ENCODE results near the gene OR8B3. TPM values are rescaled to one million over a fixed set of nuclear protein-coding genes. Genes with fewer than 3 reads are reported as not detected.
A peak's percentile ranks its signal among the peaks of the same experiment; 100 is the strongest.
"Not testable (repeated sequence)": the region's sequence is repeated elsewhere in the genome, so short reads cannot be mapped to it uniquely, and the experiment has no call there.

OR8B3 gene
- total RNA-seq, 1 experiment from 2014 or later: not detected

DNA sequence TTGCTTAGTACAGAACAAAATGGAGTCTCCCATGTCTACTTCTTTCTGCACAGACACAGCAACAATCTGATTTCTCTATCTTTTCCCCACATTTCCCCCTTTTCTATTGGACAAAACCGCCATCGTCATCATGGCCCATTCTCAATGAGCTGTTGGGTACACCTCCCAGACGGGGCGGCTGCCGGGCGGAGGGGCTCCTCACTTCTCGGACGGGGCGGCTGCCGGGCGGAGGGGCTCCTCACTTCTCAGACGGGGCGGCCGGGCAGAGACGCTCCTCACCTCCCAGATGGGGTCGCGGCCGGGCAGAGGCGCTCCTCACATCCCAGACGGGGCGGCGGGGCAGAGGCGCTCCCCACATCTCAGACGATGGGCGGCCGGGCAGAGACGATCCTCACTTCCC, 4.4 kb upstream of the OR8B3 start:
- not testable (repeated sequence) for DNase-seq; H3K36me3 ChIP-seq (replicated peaks; ENCODE audit: control insufficient read depth, insufficient read depth, low read length); H3K27me3 ChIP-seq (ENCODE audit: control insufficient read depth, insufficient read depth, low read length); H3K4me3 ChIP-seq (ENCODE audit: insufficient read depth, low read depth, low read length)

DNA sequence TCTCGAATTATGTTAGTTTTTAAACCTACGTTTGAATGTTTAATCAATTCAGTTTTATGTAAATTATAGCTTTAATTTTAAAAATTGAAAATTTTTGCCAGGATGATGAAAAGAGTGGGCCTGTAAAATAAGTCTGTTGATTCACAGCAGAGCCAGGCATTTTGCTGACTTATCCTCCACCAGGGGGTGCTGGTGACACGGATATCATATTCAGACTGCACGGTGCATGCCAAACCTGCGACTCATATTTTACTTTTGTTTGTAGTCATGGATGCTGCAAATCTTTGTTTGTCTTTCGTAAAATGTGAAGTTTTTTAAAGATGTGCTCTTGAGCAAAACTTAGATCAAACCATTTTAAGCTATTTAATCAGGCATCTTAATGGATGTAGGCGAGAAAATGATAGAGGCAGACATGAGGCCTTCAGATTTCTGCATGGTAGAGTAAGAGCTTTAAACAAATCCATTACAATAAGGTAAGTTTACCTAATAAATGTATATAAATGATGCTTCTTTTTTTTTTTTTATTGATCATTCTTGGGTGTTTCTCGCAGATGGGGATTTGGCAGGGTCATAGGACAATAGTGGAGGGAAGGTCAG, 3.6 kb upstream of the OR8B3 start:
- Histone ChIP-seq H3K27me3 (ENCODE audit: control insufficient read depth, insufficient read depth, low read length) (no peaks in the 10 kb centered on the region), H3K4me3 (ENCODE audit: insufficient read depth, low read depth, low read length) (no peak overlapping the region), H3K36me3 (replicated peaks; ENCODE audit: control insufficient read depth, insufficient read depth, low read length) (no peaks in the 10 kb centered on the region)
- peak; percentile 59 for DNase-seq

DNA sequence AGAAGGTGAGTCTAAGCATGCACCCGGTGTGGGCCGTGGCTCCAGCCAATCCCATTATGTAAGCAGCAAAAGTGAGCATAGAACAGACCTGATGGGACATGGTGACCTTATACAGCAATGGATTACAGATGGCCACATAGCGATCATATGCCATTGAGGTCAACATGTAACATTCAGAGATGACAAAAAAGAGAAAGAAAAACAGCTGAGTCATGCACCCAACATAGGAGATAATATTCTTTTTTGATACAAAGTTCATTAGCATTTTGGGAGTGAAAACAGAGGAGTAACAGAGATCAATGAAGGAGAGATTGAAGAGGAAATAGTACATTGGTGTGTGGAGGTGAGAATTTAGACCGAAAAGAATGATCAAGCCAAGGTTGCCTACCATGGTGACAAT, 2.0 kb downstream of the OR8B3 start:
- not testable (repeated sequence) for H3K27me3 ChIP-seq (ENCODE audit: control insufficient read depth, insufficient read depth, low read length); H3K4me3 ChIP-seq (ENCODE audit: insufficient read depth, low read depth, low read length); DNase-seq; H3K36me3 ChIP-seq (replicated peaks; ENCODE audit: control insufficient read depth, insufficient read depth, low read length)

GRCh38 chr11:124394408-124394807, 4.4 kb downstream of the OR8B3 start:
- no peaks in the 10 kb centered on the region for H3K27me3 ChIP-seq (ENCODE audit: control insufficient read depth, insufficient read depth, low read length)
- no peaks in the 10 kb centered on the region for H3K36me3 ChIP-seq (replicated peaks; ENCODE audit: control insufficient read depth, insufficient read depth, low read length)
- H3K4me3 ChIP-seq (ENCODE audit: insufficient read depth, low read depth, low read length): no peak overlapping the region
- no peak for DNase-seq

DNA sequence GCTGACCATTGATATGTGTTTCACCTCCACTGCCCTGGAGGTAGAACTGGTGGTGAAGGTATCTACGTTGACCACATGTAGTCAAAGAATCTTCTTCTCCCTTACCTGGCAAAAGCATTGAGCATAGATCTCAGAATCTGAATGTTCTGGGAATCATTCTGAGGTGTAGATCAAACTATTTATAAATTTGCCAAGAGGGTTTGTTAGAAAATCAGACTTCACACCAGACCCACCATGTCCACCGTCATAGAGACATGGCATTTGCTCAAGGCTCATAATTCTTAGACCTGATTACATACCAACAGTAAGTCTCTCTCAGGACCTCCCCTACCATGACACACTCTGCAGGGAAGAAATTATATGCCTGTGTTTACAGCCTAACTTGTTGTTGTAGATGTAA, 14.4 kb downstream of the OR8B3 start, which contains the start of gene OR8B2:
Gene OR8B2, minus strand, starts transcription at position 101 of the 400 bp plus-strand sequence. CDS start 1,156 bp downstream, outside the sequence.
- Histone ChIP-seq H3K36me3 (replicated peaks; ENCODE audit: control insufficient read depth, insufficient read depth, low read length) (no peaks in the 10 kb centered on the region), H3K27me3 (ENCODE audit: control insufficient read depth, insufficient read depth, low read length) (no peaks in the 10 kb centered on the region), H3K4me3 (ENCODE audit: insufficient read depth, low read depth, low read length) (no peak within 1 kb of the TSS)
- no peak for DNase-seq

- not testable (repeated sequence) for H3K36me3 ChIP-seq (replicated peaks; ENCODE audit: control insufficient read depth, insufficient read depth, low read length); DNase-seq; H3K4me3 ChIP-seq (ENCODE audit: insufficient read depth, low read depth, low read length); H3K27me3 ChIP-seq (ENCODE audit: control insufficient read depth, insufficient read depth, low read length)
Measured at GRCh38 chr11:124382857-124383256, 16.0 kb downstream of the OR8B3 start.

DNA sequence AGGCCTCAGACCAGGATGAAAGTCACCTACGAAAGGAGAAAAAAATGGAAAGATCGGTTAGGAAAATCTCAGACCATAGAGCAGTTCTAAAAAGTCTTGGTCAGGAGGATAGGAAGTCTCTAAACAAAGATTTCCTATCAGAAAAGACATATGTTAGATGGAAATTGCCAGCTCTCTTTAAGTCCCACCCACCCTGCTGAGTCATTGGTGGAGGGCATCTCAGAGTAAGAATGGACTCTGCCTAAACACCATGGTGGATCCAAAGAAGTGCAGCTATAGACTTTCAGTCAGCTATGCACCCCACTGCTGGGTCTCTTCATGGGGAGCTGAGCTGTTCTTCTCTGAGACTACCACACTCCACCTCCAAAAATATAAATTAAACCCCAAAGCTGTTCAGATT, 18.2 kb downstream of the OR8B3 start:
- Histone ChIP-seq H3K27me3 (ENCODE audit: control insufficient read depth, insufficient read depth, low read length) (no peaks in the 10 kb centered on the region), H3K4me3 (ENCODE audit: insufficient read depth, low read depth, low read length) (no peak overlapping the region), H3K36me3 (replicated peaks; ENCODE audit: control insufficient read depth, insufficient read depth, low read length) (no peaks in the 10 kb centered on the region)
- DNase-seq: no peak

DNA sequence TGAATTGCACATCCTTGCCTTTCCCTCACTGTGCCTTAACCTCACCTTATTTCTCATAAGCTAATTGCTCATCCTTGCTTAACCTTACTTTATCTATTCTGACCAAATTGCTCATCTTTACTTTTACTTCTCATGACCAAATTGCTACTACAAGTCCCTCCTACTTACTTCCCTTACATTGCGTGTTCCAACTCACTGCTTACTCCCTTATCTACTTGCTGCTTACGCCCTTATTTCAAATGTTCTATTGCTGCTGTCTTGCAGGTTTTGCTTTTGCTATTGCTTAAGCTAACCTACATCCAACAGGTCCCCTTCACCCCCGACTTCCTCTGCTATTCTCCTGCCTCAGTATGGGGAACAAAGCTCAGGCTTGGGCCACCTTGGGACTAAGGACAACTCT, 22.5 kb downstream of the OR8B3 start:
- no peak for DNase-seq

DNA sequence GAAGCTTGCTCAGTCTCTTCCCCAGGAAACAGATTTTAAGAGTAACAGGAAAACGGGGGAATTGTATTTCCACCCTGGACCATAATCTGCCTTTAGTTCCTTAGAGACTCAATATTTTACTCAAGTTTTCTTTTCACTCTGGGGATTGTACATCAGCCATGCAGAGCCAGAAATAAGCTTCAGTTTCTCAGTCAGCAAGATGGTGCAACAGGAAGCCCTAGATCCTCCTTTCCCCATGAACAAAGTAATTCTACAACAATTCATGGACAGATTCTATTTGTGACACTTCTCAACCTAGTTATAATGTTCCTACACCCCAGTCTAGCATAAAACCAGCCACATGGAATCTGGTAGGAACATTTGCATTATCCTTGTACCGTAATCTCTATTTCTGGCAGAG, 39.3 kb downstream of the OR8B3 start:
- Histone ChIP-seq H3K4me3 (ENCODE audit: insufficient read depth, low read depth, low read length) (no peak overlapping the region), H3K36me3 (replicated peaks; ENCODE audit: control insufficient read depth, insufficient read depth, low read length) (no peaks in the 10 kb centered on the region), H3K27me3 (ENCODE audit: control insufficient read depth, insufficient read depth, low read length) (no peaks in the 10 kb centered on the region)
- no peak for DNase-seq

More for the DNA sequence above, 22.5 kb downstream of the OR8B3 start:
- Histone ChIP-seq H3K4me3 (ENCODE audit: insufficient read depth, low read depth, low read length) (no peak overlapping the region), H3K36me3 (replicated peaks; ENCODE audit: control insufficient read depth, insufficient read depth, low read length) (no peaks in the 10 kb centered on the region), H3K27me3 (ENCODE audit: control insufficient read depth, insufficient read depth, low read length) (no peaks in the 10 kb centered on the region)

- H3K4me3 ChIP-seq (ENCODE audit: insufficient read depth, low read depth, low read length): no peak overlapping the region
- no peaks in the 10 kb centered on the region for H3K27me3 ChIP-seq (ENCODE audit: control insufficient read depth, insufficient read depth, low read length)
- no peaks in the 10 kb centered on the region for H3K36me3 ChIP-seq (replicated peaks; ENCODE audit: control insufficient read depth, insufficient read depth, low read length)
- DNase-seq: no peak
Measured at GRCh38 chr11:124346311-124346955, 52.4 kb downstream of the OR8B3 start.

Other genes starting within 250 kb of the OR8B3 start
- gene OR10D3, start 215.7 kb downstream of the OR8B3 start, total RNA-seq (2014; rRNA removed; shearing (Covaris generic)): not detected in 2 replicates
- gene OR8G1, start 157.9 kb downstream of the OR8B3 start, total RNA-seq (2014; rRNA removed; shearing (Covaris generic)): not detected in 2 replicates
- gene OR8G5, start 142.6 kb downstream of the OR8B3 start, total RNA-seq (2014; rRNA removed; shearing (Covaris generic)): not detected in 2 replicates
- not detected in 2 replicates for gene OR8D1, start 85.1 kb downstream of the OR8B3 start, total RNA-seq (2014; rRNA removed; shearing (Covaris generic))
- gene OR8D2, start 78.8 kb downstream of the OR8B3 start, total RNA-seq (2014; rRNA removed; shearing (Covaris generic)): not detected in 2 replicates
- gene OR8B2, start 14.5 kb downstream of the OR8B3 start, total RNA-seq (2014; rRNA removed; shearing (Covaris generic)): not detected in 2 replicates
- not detected in 2 replicates for gene OR8B4, start 25.8 kb upstream of the OR8B3 start, total RNA-seq (2014; rRNA removed; shearing (Covaris generic))
- gene OR8B8, start 46.7 kb upstream of the OR8B3 start, total RNA-seq (2014; rRNA removed; shearing (Covaris generic)): not detected in 2 replicates
- gene OR8B12, start 144.6 kb upstream of the OR8B3 start, total RNA-seq (2014; rRNA removed; shearing (Covaris generic)): not detected in 2 replicates
- gene OR8A1, start 171.0 kb upstream of the OR8B3 start, total RNA-seq (2014; rRNA removed; shearing (Covaris generic)): not detected in 2 replicates
- not detected in 2 replicates for gene PANX3, start 212.4 kb upstream of the OR8B3 start, total RNA-seq (2014; rRNA removed; shearing (Covaris generic))
- 21.1 and 26.2 TPM in 2 replicates for gene TBRG1, start 223.8 kb upstream of the OR8B3 start, total RNA-seq (2014; rRNA removed; shearing (Covaris generic))

Measured in H7 (cell line).